Measurements from ENCODE around the gene MED13L.

MED13L gene

GRCh38 chr12:116024769-116025168 lies 252.7 kb downstream of the MED13L start:
- Histone ChIP-seq H3K36me3 (ENCODE audit: control insufficient read depth in 1 of 2, insufficient read depth in 2 of 2, low read length in 2 of 2) (peaks cover 0 to under 1% of the 10 kb centered on the region in 2 donors), H3K4me1 (ENCODE audit: control insufficient read depth in 1 of 2, insufficient read depth in 2 of 2, low read length in 2 of 2) (no peaks in the 10 kb centered on the region), H3K9me3 (ENCODE audit: control insufficient read depth in 1 of 2, low read length in 2 of 2) (no peaks in the 10 kb centered on the region), H3K4me3 (ENCODE audit: low read depth in 1 of 2, low read length in 2 of 2) (no peak overlapping the region), H3K27me3 (ENCODE audit: low read depth, low read length) (no peaks in the 10 kb centered on the region), H3K27ac (ENCODE audit: low read length) (no peak overlapping the region)

GRCh38 chr12:116019415-116019814 lies 258.1 kb downstream of the MED13L start:
- Histone ChIP-seq H3K9me3 (ENCODE audit: control insufficient read depth in 1 of 2, low read length in 2 of 2) (no peaks in the 10 kb centered on the region), H3K4me3 (ENCODE audit: low read depth in 1 of 2, low read length in 2 of 2) (no peak overlapping the region), H3K4me1 (ENCODE audit: control insufficient read depth in 1 of 2, insufficient read depth in 2 of 2, low read length in 2 of 2) (peaks cover 0 to 5% of the 10 kb centered on the region in 2 donors), H3K27ac (ENCODE audit: low read length) (no peak overlapping the region), H3K36me3 (ENCODE audit: control insufficient read depth in 1 of 2, insufficient read depth in 2 of 2, low read length in 2 of 2) (peaks cover 12 to 13% of the 10 kb centered on the region in 2 donors), H3K27me3 (ENCODE audit: low read depth, low read length) (no peaks in the 10 kb centered on the region)

- H3K4me1 ChIP-seq (ENCODE audit: control insufficient read depth in 1 of 2, insufficient read depth in 2 of 2, low read length in 2 of 2), result peaks cover 0 to 5% of the 10 kb centered on the region in 2 donors
- H3K4me3 ChIP-seq (ENCODE audit: low read depth in 1 of 2, low read length in 2 of 2), result no peak overlapping the region
- peaks cover 15 to 24% of the 10 kb centered on the region in 2 donors for H3K36me3 ChIP-seq (ENCODE audit: control insufficient read depth in 1 of 2, insufficient read depth in 2 of 2, low read length in 2 of 2)
- no peaks in the 10 kb centered on the region for H3K27me3 ChIP-seq (ENCODE audit: low read depth, low read length)
- H3K27ac ChIP-seq (ENCODE audit: low read length), result no peak overlapping the region
- no peaks in the 10 kb centered on the region for H3K9me3 ChIP-seq (ENCODE audit: control insufficient read depth in 1 of 2, low read length in 2 of 2)
Observed at GRCh38 chr12:116018282-116018681, 259.2 kb downstream of the MED13L start.

- Histone ChIP-seq H3K36me3 (ENCODE audit: control insufficient read depth in 1 of 2, insufficient read depth in 2 of 2, low read length in 2 of 2) (peaks cover 25 to 44% of the 10 kb centered on the region in 2 donors), H3K4me1 (ENCODE audit: control insufficient read depth in 1 of 2, insufficient read depth in 2 of 2, low read length in 2 of 2) (peaks cover 0 to 5% of the 10 kb centered on the region in 2 donors), H3K27ac (ENCODE audit: low read length) (no peak overlapping the region), H3K27me3 (ENCODE audit: low read depth, low read length) (no peaks in the 10 kb centered on the region), H3K9me3 (ENCODE audit: control insufficient read depth in 1 of 2, low read length in 2 of 2) (no peaks in the 10 kb centered on the region), H3K4me3 (ENCODE audit: low read depth in 1 of 2, low read length in 2 of 2) (no peak overlapping the region)
Observed at GRCh38 chr12:116015525-116015924, 262.0 kb downstream of the MED13L start.

- Histone ChIP-seq H3K36me3 (ENCODE audit: control insufficient read depth in 1 of 2, insufficient read depth in 2 of 2, low read length in 2 of 2) (peaks cover 46 to 57% of the 10 kb centered on the region in 2 donors), H3K27ac (ENCODE audit: low read length) (no peak overlapping the region), H3K4me3 (ENCODE audit: low read depth in 1 of 2, low read length in 2 of 2) (no peak overlapping the region), H3K9me3 (ENCODE audit: control insufficient read depth in 1 of 2, low read length in 2 of 2) (no peaks in the 10 kb centered on the region), H3K27me3 (ENCODE audit: low read depth, low read length) (no peaks in the 10 kb centered on the region), H3K4me1 (ENCODE audit: control insufficient read depth in 1 of 2, insufficient read depth in 2 of 2, low read length in 2 of 2) (no peaks in the 10 kb centered on the region)
Observed at GRCh38 chr12:116012757-116013156, 264.7 kb downstream of the MED13L start.

GRCh38 chr12:116011217-116011616 lies 266.3 kb downstream of the MED13L start:
- Histone ChIP-seq H3K9me3 (ENCODE audit: control insufficient read depth in 1 of 2, low read length in 2 of 2) (no peaks in the 10 kb centered on the region), H3K27me3 (ENCODE audit: low read depth, low read length) (no peaks in the 10 kb centered on the region), H3K27ac (ENCODE audit: low read length) (no peak overlapping the region), H3K36me3 (ENCODE audit: control insufficient read depth in 1 of 2, insufficient read depth in 2 of 2, low read length in 2 of 2) (peaks cover 61 to 69% of the 10 kb centered on the region in 2 donors), H3K4me1 (ENCODE audit: control insufficient read depth in 1 of 2, insufficient read depth in 2 of 2, low read length in 2 of 2) (no peaks in the 10 kb centered on the region), H3K4me3 (ENCODE audit: low read depth in 1 of 2, low read length in 2 of 2) (no peak overlapping the region)

GRCh38 chr12:116010467-116010866 lies 267.0 kb downstream of the MED13L start:
- Histone ChIP-seq H3K27me3 (ENCODE audit: low read depth, low read length) (no peaks in the 10 kb centered on the region), H3K27ac (ENCODE audit: low read length) (no peak overlapping the region), H3K9me3 (ENCODE audit: control insufficient read depth in 1 of 2, low read length in 2 of 2) (no peaks in the 10 kb centered on the region), H3K36me3 (ENCODE audit: control insufficient read depth in 1 of 2, insufficient read depth in 2 of 2, low read length in 2 of 2) (peaks cover 66 to 75% of the 10 kb centered on the region in 2 donors), H3K4me1 (ENCODE audit: control insufficient read depth in 1 of 2, insufficient read depth in 2 of 2, low read length in 2 of 2) (no peaks in the 10 kb centered on the region), H3K4me3 (ENCODE audit: low read depth in 1 of 2, low read length in 2 of 2) (no peak overlapping the region)

GRCh38 chr12:116009805-116010204 lies 267.7 kb downstream of the MED13L start:
- no peak overlapping the region for H3K27ac ChIP-seq (ENCODE audit: low read length)
- H3K4me3 ChIP-seq (ENCODE audit: low read depth in 1 of 2, low read length in 2 of 2), result no peak overlapping the region
- no peaks in the 10 kb centered on the region for H3K4me1 ChIP-seq (ENCODE audit: control insufficient read depth in 1 of 2, insufficient read depth in 2 of 2, low read length in 2 of 2)
- no peaks in the 10 kb centered on the region for H3K9me3 ChIP-seq (ENCODE audit: control insufficient read depth in 1 of 2, low read length in 2 of 2)
- no peaks in the 10 kb centered on the region for H3K27me3 ChIP-seq (ENCODE audit: low read depth, low read length)
- peaks cover 69 to 77% of the 10 kb centered on the region in 2 donors for H3K36me3 ChIP-seq (ENCODE audit: control insufficient read depth in 1 of 2, insufficient read depth in 2 of 2, low read length in 2 of 2)

- H3K27ac ChIP-seq (ENCODE audit: low read length), result no peak overlapping the region
- no peaks in the 10 kb centered on the region for H3K4me1 ChIP-seq (ENCODE audit: control insufficient read depth in 1 of 2, insufficient read depth in 2 of 2, low read length in 2 of 2)
- no peaks in the 10 kb centered on the region for H3K27me3 ChIP-seq (ENCODE audit: low read depth, low read length)
- H3K36me3 ChIP-seq (ENCODE audit: control insufficient read depth in 1 of 2, insufficient read depth in 2 of 2, low read length in 2 of 2), result peaks cover 58 to 59% of the 10 kb centered on the region in 2 donors
- H3K4me3 ChIP-seq (ENCODE audit: low read depth in 1 of 2, low read length in 2 of 2), result no peak overlapping the region
- no peaks in the 10 kb centered on the region for H3K9me3 ChIP-seq (ENCODE audit: control insufficient read depth in 1 of 2, low read length in 2 of 2)
Observed at GRCh38 chr12:116006141-116006540, 271.4 kb downstream of the MED13L start.

- Histone ChIP-seq H3K27ac (ENCODE audit: low read length) (no peak overlapping the region), H3K9me3 (ENCODE audit: control insufficient read depth in 1 of 2, low read length in 2 of 2) (no peaks in the 10 kb centered on the region), H3K4me3 (ENCODE audit: low read depth in 1 of 2, low read length in 2 of 2) (no peak overlapping the region), H3K36me3 (ENCODE audit: control insufficient read depth in 1 of 2, insufficient read depth in 2 of 2, low read length in 2 of 2) (peaks cover 33 to 35% of the 10 kb centered on the region in 2 donors), H3K27me3 (ENCODE audit: low read depth, low read length) (no peaks in the 10 kb centered on the region), H3K4me1 (ENCODE audit: control insufficient read depth in 1 of 2, insufficient read depth in 2 of 2, low read length in 2 of 2) (peaks cover 0 to 16% of the 10 kb centered on the region in 2 donors)
Observed at GRCh38 chr12:116002890-116003536, 274.5 kb downstream of the MED13L start.

- H3K27me3 ChIP-seq (ENCODE audit: low read depth, low read length), result no peaks in the 10 kb centered on the region
- H3K27ac ChIP-seq (ENCODE audit: low read length), result no peak overlapping the region
- peaks cover 18 to 33% of the 10 kb centered on the region in 2 donors for H3K36me3 ChIP-seq (ENCODE audit: control insufficient read depth in 1 of 2, insufficient read depth in 2 of 2, low read length in 2 of 2)
- H3K4me3 ChIP-seq (ENCODE audit: low read depth in 1 of 2, low read length in 2 of 2), result no peak overlapping the region
- no peaks in the 10 kb centered on the region for H3K9me3 ChIP-seq (ENCODE audit: control insufficient read depth in 1 of 2, low read length in 2 of 2)
- H3K4me1 ChIP-seq (ENCODE audit: control insufficient read depth in 1 of 2, insufficient read depth in 2 of 2, low read length in 2 of 2), result peaks cover 0 to 17% of the 10 kb centered on the region in 2 donors
Observed at GRCh38 chr12:116000252-116000651, 277.2 kb downstream of the MED13L start.

GRCh38 chr12:115999582-115999981 lies 277.9 kb downstream of the MED13L start:
- Histone ChIP-seq H3K27me3 (ENCODE audit: low read depth, low read length) (no peaks in the 10 kb centered on the region), H3K27ac (ENCODE audit: low read length) (no peak overlapping the region), H3K36me3 (ENCODE audit: control insufficient read depth in 1 of 2, insufficient read depth in 2 of 2, low read length in 2 of 2) (peaks cover 18 to 39% of the 10 kb centered on the region in 2 donors), H3K4me1 (ENCODE audit: control insufficient read depth in 1 of 2, insufficient read depth in 2 of 2, low read length in 2 of 2) (peaks cover 0 to 17% of the 10 kb centered on the region in 2 donors), H3K4me3 (ENCODE audit: low read depth in 1 of 2, low read length in 2 of 2) (no peak overlapping the region), H3K9me3 (ENCODE audit: control insufficient read depth in 1 of 2, low read length in 2 of 2) (no peaks in the 10 kb centered on the region)

Measured in muscle layer of duodenum (tissue), 2 donors.